Measurements from ENCODE around the gene NFKB1. TPM values are rescaled to one million over a fixed set of nuclear protein-coding genes. Genes with fewer than 3 reads are reported as not detected.

NFKB1 gene
- total RNA-seq, 4 donors from 2014 or later: 18.8 to 56.3 (median 30.8) TPM

- Histone ChIP-seq H3K27me3 (no peaks in the 10 kb centered on the region), H3K36me3 (no peaks in the 10 kb centered on the region), H3K4me1 (no peaks in the 10 kb centered on the region), H3K27ac (no peak overlapping the region), H3K9me3 (no peaks in the 10 kb centered on the region), H3K4me3 (no peak overlapping the region)
- no peak for DNase-seq
- intact Hi-C loops (cut with DNase I; ENCODE audit: low total_unique reads): no loop called here
- TF ChIP-seq, protein P1, sequence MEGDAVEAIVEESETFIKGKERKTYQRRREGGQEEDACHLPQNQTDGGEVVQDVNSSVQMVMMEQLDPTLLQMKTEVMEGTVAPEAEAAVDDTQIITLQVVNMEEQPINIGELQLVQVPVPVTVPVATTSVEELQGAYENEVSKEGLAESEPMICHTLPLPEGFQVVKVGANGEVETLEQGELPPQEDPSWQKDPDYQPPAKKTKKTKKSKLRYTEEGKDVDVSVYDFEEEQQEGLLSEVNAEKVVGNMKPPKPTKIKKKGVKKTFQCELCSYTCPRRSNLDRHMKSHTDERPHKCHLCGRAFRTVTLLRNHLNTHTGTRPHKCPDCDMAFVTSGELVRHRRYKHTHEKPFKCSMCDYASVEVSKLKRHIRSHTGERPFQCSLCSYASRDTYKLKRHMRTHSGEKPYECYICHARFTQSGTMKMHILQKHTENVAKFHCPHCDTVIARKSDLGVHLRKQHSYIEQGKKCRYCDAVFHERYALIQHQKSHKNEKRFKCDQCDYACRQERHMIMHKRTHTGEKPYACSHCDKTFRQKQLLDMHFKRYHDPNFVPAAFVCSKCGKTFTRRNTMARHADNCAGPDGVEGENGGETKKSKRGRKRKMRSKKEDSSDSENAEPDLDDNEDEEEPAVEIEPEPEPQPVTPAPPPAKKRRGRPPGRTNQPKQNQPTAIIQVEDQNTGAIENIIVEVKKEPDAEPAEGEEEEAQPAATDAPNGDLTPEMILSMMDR (IDR thresholded peaks at IDR 0.05): no peak
- TF ChIP-seq POLR2A (IDR thresholded peaks at IDR 0.05): no peak
Measured at GRCh38 chr4:102537269-102537668, 36.1 kb downstream of the NFKB1 start.

DNA sequence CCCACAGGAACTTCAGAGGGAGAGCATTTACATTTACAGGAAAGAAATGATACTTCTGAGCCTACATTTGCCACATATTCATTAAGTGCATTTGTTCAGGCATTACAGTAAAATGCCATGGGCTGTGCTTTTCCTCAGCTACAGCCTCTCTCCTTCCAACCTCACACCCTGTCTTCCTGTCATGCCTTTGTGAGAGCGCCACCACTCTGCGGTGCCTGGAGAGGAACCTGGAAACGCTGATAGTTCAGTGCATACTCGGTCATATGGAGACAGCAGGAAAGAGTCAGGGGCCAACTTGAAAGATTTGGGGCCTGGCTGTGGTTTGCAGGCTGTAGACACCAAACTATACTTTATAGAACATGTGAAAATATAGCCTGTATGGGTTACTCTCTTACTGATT lies 40.5 kb downstream of the NFKB1 start:
- Histone ChIP-seq H3K27me3 (no peaks in the 10 kb centered on the region), H3K9me3 (no peaks in the 10 kb centered on the region), H3K27ac (no peak overlapping the region), H3K4me1 (no peaks in the 10 kb centered on the region), H3K4me3 (no peak overlapping the region), H3K36me3 (no peaks in the 10 kb centered on the region)
- TF ChIP-seq, protein P1 (IDR thresholded peaks at IDR 0.05): no peak
- no peak for TF ChIP-seq POLR2A (IDR thresholded peaks at IDR 0.05)
- intact Hi-C loops (cut with DNase I; ENCODE audit: low total_unique reads): no loop called here
- DNase-seq: no peak

DNA sequence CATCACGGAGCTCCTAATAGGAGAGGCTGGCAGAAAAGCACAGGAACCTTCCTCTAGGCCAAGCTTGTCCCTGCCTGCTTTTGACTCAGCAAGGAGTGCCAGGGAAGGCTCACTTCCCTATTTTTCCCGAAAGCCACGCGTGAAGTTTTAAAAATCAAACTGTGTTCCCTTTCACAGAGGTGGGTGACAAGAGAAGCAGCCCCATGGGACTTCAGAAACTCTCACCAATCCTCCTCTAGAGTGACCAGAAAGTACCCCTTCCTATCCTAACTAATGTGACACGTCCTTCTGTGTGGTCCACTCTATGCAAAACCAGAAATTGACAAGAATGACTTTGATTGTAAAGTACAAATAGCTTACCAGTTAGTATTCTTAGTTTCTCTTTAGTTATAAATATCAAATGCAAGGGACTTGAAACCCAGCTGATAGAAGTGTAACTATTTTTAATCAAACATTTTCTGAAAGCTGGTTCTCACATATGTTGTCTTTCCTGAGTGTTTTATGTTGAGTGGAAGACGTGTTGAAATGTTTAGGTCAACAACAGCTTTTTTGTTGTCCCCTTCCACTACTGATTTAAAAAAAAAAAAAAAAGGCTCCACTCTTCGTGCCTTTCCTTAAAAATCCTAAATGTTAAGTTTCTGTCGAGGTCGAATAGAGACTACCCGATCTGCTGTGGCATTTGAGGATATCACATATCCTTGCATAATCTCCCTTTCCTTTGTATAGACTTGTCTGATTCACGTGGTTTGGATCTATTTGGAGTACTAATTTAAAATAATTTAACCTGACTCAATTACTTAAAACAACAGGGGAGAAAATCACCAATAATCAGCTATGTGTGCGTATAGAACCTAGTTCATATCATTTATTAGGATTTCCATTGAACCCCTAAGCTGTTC lies 42.1 kb downstream of the NFKB1 start:
- Histone ChIP-seq H3K4me3 (no peak overlapping the region), H3K27ac (no peak overlapping the region), H3K36me3 (no peaks in the 10 kb centered on the region), H3K27me3 (no peaks in the 10 kb centered on the region), H3K9me3 (no peaks in the 10 kb centered on the region), H3K4me1 (no peaks in the 10 kb centered on the region)
- TF ChIP-seq, protein P1 (IDR thresholded peaks at IDR 0.05): no peak
- TF ChIP-seq POLR2A (IDR thresholded peaks at IDR 0.05): no peak
- intact Hi-C loops (cut with DNase I; ENCODE audit: low total_unique reads): no loop called here
- DNase-seq: no peak

DNA sequence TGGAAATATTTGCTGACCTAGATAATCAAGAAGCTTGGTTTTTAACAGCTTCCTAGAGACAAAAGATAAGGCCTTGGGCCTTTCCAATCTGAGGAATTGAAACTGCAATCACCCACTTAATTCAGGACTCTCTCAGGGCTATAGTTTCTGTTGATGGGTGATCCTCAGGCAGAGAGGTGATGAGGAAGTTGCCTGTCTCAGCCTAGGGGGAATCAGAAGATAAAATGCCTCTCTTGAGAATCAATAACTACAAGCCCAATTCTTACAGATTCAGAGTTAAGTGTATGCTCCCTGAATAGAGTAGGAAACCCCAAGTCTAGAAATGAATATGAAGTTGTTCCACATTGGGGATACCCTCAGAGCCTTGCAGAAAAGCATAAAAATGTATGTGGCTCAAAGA lies 45.5 kb downstream of the NFKB1 start:
- Histone ChIP-seq H3K27me3 (no peaks in the 10 kb centered on the region), H3K36me3 (no peaks in the 10 kb centered on the region), H3K27ac (no peak overlapping the region), H3K4me3 (no peak overlapping the region), H3K9me3 (no peaks in the 10 kb centered on the region), H3K4me1 (no peaks in the 10 kb centered on the region)
- DNase-seq: no peak
- intact Hi-C loops (cut with DNase I; ENCODE audit: low total_unique reads): no loop called here
- TF ChIP-seq, protein P1 (IDR thresholded peaks at IDR 0.05): no peak
- TF ChIP-seq POLR2A (IDR thresholded peaks at IDR 0.05): no peak

- peaks cover 0 to under 1% of the 10 kb centered on the region in 2 donors for H3K4me1 ChIP-seq
- no peaks in the 10 kb centered on the region for H3K36me3 ChIP-seq
- DNase-seq: no peak
- H3K27me3 ChIP-seq: no peaks in the 10 kb centered on the region
- no peaks in the 10 kb centered on the region for H3K9me3 ChIP-seq
- no peak overlapping the region for H3K27ac ChIP-seq
- no peak overlapping the region for H3K4me3 ChIP-seq
- no peak for TF ChIP-seq POLR2A (IDR thresholded peaks at IDR 0.05)
- TF ChIP-seq, protein P1 (IDR thresholded peaks at IDR 0.05): no peak
- intact Hi-C loops (cut with DNase I; ENCODE audit: low total_unique reads): no loop called here
Measured at GRCh38 chr4:102547973-102548372, 46.8 kb downstream of the NFKB1 start.

Data from uterus (tissue), 4 donors.